ENCODE measurements around the gene DDAH2.

Gene DDAH2

DNA sequence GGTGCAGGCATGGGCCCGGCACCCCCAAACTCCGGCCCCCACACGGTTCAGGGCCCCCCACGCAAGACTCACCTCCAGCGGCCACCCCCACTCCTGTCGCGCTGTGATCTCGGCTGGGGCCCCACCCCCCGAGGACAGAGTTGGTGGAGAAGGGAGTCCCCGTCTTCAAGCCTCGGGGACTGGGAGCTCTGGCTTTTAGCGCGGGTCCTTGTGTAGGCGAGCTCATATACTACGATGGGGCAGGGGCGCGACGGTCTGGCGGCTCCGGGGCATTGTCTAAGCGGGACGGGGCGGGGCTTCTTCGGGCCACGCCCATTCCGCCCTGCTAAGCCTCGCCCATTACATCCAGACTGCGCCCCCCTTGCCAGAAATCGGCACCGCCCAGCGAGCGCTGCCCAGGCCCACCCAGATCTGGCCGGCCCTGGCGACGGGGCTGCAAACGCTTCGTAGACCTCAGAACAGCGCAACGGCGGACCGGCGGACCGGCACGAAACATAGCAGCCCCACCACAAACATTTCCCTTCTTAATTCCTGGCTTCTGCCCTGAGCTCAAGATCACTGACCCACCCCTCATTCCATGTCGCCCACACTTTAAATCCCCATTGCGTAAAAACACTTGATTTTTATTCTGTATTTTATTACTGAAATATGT lies 1.0 kb upstream of the DDAH2 start:
- no peak for DNase-seq

DNA sequence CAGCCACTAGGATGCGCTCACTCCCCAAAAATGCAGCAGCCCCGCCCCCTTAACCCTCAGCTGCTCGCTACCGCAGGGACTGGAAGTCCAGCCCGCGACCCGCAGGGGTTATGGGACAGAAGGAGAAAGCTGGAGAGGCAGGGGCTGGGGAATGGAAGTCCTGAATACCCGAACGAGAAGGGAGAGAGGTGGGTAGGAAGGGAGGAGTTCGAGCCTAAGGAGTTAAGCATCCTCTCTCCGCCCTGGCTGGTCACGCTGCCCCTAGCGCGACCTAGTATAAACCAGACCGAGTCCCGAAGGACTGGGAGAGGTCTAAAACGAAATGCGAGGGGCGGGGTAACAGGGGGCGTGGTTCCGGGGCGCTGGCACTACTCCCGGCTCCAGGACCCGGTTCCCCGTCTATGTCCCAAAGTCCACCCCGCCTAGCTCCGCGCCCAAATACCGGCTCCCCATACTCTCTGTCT lies 448 bp upstream of the DDAH2 start:
- DNase-seq = peak; percentile 63

DNA sequence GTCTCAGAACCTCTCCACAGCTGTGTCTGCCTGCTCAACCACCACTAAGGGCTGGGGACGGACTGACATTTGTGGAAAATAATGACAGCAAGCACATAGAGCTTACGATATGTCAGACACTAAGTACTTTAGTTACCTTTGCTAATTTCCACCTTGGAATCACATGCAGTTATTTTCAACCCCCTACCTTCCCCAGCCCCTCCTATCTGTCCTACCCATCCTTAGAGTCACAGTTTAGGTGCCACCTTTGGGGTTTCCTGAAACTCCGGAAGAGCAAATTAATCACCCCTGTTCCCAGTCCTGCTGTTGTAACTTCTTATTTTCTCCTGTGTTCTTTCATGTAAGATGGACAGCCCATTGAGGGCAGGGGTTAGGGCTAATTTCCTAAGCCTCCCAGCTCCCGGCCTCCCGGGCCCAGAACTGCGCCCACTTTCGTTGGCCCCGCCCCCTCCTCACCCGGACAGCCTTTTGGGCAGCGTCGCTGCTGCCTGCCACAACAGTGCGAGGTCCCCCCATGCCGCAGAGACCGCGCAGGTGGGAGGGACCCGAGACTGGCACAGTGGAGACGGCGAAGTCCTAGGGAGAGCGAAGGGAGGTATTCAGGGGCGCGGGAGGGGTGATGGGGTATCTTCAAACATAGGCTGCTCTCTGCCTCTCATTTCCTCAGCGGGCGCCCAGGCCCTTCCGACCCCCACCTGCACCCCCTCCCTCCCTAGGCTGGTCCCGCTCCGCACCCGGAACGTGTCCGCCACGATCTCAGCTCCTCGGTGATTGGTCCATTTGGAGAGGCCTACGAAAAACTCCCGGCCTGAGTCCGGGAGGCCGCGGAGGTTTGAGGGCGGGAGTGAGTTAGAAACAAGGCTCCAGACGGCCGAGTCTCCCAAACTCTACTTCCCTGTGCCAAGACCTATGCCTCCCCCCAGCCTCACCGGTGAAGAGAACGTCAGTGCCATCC lies 1.1 kb downstream of the DDAH2 start:
- DNase-seq = no peak

DNA sequence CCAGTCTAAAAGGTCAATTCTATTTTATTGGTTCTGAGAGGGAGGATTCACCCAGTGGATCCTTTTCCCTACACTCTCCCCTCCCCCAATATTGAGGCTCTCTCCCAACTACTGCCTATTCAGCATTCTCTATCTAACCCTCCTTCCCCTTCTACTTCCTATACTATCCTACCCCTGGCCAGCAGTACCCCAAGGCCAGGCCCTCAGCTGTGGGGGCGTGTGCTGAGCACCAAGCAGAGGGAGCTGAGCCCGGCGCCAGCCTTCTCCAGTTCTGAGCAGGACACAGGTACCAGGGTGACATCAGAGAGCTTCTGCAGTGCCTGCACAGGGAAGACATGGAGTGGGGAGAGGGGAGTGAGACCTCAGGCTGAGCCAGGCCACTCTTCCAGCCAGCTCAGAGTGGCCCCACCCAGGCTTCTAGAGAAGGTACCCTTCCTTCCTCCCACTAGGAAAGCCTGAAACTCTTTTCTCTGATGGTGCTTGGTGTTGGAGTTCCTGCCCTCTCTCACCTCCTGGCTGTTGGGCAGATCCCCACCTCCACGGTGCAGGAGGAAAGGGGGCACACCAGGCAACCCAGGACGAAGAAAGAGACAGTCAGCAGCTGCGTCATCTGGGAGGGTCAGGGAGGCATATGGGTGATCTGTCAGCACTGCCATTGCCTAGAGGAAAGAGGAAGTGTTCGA lies 1.9 kb downstream of the DDAH2 start:
- no peak for DNase-seq

DNA sequence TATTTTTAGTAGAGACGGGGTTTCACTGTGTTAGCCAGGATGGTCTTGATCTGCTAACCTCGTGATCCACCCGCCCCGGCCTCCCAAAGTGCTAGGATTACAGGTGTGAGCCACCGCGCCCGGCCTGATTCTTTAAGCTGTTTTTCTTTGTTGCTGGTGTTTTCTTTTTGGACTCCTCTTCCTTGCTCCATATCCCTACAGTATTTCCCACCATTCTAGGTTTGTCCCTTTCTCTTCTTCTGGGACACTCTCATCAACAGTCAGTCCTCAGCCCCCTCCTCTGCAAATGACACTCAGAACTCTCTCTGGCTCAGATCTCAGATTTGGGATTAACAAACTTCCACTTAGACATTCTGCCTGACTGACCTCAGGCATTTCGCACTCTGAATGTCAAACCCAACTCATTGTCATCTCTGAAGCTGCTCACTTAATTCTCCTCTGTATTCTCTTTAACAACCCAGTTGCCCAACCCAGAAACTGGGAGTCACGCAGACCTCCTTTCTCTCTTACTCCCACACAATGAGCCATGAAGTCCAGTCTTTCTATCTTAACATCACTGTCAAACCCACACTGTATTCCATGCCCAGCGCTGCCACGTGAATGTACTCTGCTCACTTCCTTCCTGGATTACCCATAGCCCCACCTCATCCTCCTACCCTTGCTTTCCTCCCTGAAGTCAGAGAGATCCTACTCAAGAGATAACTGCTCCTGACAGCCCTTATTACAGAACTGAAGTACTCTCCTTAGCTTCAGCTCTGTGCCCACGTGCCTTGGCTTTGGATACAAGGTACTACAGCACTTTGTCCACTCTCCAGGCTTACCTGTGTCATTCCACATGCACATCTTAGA lies 3.4 kb downstream of the DDAH2 start:
- no peak for DNase-seq

DNA sequence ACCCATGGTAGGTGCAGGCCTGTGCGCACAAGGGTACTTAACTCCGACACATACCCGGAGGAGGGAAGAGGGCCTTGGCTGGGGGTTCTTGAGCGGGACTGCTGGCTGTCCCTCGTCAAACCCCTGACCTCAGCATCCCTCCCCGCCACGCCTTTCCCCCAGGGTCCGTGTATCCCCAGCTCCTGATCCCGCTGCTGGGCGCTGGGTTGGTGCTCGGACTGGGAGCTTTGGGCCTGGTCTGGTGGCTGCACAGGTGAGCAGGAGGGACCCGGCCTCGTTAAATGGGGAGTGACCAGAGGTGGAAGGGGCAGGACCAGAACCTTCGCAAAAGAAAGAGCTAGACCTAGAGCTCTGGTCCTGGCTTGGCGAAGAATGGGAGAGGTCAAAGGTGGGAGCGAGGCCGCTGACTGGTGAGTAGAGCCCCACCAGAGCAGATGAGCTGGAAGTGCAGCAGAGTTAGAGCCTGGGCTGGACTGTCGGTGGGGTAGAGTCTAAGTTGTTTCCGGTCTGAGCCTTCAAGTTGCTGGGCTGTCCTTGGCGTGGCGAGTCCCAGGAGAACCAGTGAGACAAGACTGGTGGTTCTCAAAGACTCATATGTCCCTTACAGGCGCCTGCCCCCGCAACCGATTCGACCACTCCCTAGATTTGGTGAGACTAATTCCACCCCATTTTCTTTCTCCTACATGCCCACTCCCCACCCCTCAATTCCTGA lies 5.0 kb downstream of the DDAH2 start:
- DNase-seq = no peak

DNA sequence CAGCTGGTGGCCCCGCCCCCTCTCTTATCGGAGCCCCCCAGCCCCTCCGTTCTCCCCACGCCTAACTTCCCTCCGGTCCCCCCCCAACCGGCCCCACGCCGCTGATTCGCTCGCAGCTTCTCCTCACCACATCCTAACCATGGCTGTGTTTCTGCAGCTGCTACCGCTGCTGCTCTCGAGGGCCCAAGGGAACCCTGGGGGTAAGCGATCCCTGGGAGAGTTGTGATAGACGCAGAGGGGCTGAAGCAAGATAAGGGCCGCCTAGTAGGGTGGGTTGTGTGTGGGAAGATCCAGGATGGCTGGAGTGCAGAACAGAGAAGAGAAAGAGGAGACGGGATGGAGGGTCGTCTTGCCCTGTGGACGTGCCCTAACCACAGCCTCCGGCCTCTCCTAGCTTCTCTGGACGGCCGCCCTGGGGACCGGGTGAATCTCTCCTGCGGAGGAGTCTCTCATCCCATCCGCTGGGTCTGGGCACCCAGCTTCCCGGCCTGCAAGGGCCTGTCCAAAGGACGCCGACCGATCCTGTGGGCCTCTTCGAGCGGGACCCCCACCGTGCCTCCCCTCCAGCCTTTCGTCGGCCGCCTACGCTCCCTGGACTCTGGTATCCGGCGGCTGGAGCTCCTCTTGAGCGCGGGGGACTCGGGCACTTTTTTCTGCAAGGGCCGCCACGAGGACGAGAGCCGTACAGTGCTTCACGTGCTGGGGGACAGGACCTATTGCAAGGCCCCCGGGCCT lies 5.7 kb downstream of the DDAH2 start, which contains the start of gene MPIG6B:
MPIG6B (plus strand) TSS at position 129 of the 735 bp plus-strand sequence; CDS start at position 140, 11 bp downstream.
- DNase-seq = no peak

DNA sequence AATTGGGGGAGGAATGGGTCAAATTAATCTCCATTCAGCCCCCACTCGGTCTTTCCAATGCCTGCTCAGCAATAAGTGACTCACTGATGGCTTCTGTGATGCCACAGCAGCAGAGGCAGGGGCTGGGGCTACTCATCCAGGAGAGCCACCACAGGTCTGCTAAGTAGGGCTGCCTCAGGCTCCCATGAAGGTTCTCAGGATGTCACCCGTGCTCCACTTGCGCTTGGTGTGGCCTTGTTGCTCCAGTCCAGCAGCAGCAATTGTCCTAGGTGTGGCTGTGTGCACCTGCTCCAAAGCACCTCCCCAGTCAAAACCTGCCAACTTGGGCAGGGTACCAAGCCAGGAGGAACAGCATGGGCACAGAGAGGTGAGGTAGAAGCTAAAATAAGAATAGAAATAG lies 6.9 kb downstream of the DDAH2 start:
- no peak for DNase-seq

DNA sequence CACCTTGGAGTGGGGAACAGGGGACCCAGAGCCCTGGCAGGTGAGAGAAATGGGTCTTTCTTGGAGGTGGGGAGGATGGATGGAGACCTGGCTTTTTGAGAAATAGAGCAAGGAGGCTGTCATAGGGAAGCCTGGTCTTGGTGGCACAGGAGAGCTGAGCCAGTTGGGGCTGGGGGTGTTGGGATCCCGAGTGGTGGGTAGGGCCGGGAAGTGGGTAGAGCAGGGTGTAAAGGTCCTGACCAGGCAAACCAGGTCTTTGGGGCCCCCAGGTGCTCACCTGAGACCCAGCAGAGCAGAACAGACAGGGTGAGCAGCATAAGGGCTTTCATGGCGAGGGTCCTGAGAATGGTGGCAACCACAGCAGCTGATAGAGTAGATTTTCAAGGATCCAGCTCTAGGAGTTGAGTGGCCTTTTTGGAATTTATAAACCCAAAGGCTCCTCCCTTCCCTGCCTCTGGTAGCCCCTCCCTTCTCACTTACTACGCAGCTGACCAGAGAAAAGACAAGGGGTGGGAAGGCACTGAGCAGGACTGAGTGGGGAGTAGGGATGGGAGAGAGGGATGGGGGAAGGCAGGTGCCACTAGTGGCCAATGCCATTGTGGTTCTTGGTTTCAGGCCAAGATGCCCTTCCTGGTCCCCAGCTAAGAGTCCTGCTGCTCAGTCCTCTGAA lies 7.6 kb downstream of the DDAH2 start, which contains the start of gene LY6G6C:
LY6G6C (minus strand) TSS at position 396 of the 670 bp plus-strand sequence; CDS start at position 329, 67 bp downstream.
- no peak for DNase-seq

DNA sequence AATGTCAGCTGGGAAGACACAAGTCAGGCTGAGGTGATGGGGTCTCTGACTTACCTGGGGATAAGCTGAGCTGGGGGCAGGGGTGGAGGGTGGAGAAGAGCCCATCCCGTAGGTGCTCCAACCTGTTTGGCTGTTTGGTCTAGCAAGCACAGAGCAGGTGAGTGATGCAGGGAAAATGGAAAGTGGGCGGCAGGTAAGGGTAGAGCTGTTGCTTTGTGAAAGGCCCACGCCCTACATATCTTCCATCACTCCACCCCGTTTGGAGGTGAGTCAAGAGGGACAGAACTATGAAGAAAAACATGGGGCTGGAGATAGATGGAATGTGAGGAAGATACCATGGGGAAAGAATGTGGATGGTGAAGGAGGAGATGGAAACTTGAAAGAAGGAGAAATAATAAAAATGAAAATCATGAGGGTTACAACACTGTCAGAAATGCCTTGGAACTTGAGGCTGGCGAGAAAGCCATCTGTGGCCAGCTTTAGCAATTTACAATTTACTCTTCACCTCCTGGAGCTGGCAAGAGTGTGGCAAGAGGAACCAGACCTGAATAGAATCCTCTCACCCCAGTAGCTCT lies 8.8 kb downstream of the DDAH2 start:
- DNase-seq = no peak

DNA sequence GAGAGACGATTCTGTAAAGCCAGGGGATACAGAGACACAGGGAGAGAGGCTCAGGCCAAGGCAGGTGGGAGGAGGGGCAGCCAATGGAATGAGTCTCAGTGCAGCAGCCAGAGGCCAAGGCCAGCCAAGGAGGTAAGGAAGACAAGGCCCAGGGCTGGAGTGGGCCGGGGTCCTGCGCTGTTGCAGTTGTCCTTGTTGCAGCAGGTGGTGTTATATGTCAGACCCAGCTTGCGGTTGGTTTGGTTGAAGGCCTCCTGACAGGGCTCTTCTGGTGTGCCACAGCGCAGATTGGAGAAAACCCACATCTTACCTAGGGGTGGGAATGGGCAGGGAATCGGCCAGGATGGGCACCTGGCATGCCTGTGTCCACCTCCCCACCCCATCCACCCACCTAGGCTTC lies 10.1 kb downstream of the DDAH2 start:
- DNase-seq = no peak

DNA sequence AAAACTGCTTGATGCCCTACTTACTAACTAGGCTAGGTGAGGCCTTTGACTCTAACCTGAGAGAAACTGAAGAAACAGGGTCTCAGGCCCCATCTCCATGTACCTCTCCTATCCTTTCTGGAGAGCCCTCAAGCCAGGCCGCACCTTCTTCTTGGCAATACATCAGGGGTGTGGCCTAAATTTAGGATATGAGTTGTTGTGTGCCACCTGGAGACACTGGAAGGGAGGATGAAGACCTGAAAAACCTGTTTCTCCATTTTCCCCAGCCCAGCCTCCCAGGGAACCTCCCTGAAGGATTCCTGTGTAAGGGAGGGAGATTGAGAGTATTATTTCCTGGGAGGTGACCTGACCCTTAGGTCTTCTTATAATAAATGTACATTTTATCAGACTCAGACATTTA lies 10.8 kb downstream of the DDAH2 start:
- DNase-seq = peak; percentile 47

DNA sequence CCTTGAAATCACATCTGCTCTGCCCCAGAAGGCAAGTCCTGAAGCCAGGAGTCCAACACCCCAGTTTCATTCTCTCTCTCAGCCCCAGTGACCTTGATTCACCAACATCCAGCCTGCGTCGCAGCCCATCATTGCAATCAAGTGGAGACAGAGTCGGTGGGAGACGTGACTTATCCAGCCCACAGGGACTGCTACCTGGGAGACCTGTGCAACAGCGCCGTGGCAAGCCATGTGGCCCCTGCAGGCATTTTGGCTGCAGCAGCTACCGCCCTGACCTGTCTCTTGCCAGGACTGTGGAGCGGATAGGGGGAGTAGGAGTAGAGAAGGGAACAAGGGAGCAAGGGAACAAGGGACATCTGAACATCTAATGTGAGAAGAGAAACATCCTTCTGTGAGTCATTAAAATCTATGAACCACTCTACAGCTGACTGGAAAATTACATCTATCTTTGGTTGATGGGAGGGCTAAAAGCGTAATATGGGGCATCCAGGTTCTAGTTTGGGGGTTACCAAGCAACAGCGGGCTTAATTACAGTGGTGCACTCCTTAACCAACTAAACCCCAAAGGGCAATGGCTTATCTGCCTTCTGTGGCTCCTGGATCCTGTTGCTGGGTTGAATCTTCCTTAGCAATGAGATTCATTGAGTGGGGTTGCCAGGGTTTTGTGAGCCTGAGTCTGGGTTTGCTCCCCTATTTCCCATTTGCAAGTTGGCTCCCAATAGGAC lies 11.4 kb downstream of the DDAH2 start:
- no peak for DNase-seq

DNA sequence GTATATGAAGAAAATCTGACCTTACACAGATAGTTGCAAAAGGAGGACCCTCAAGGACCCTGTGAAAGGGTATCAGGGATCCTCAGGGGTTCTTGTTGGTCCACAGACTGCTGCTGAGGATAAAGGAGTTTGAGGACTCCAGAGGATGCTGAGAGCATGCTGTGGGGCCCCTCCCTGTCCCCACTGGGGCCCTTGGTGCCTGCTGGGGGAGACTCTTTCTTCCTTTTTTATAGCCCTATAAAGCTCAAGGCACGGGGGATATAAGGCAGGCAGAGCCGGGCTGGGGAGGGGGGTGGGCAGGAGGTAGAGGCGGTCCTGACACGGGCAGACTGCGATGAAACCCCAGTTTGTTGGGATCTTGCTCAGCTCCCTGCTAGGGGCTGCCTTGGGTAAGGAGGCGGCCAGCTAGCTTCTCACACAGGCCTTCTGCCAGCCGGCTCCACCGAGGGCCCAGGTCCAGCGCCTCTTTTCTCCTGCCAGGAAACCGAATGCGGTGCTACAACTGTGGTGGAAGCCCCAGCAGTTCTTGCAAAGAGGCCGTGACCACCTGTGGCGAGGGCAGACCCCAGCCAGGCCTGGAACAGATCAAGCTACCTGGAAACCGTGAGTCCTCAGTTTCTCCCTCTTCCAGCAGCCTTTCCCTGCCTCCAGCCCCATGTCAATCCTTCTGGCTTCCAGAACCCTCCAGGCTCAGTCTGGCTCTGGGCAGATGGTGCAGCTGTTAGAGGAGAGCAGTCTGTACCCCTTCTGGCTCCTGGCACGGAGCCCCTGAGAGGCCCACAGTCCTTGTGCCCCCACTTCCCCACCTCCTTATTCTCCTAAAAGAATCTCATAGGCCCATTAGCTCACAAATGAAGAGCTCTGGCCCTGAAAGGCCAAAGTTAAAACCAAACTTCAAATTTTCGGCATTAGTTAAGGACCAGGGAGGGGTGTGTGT lies 13.8 kb downstream of the DDAH2 start, which contains the start of gene LY6G6D:
LY6G6D (plus strand) TSS at position 327 of the 937 bp plus-strand sequence; CDS start at position 335, 8 bp downstream.
- no peak for DNase-seq

DNA sequence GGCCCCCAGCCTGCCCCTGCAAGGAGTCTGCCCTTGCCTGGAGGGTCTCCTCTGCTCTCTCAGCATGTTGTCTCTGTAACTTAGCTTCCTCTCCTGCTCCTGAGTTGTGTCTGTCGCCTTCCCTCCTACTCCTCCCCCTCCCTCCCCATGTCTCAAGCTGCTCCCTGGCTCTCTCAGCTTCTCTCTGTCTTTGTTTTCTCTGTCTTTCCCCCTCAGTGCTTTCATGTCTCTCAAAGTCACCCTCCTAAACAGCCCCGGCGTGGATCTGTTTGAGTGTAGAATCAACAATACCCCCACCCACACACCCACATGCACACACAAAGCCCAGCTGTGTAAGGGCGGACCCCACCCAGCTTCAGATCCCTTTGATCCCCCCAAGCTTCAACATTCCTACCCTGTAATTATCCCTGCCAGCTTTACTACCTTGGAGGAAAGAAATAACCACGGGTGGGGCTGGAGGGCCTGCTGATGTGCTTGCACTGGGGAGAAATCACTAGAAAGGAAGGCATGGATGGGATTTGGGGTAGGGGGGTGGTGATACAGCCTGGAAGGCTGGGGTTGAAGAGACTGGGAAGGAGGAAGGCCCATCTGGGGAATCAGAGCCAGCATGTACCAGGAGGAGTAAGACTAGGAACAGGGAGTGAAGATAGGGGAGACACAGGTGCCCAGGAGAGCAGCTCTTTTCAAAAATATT lies 15.0 kb downstream of the DDAH2 start:
- no peak for DNase-seq

DNA sequence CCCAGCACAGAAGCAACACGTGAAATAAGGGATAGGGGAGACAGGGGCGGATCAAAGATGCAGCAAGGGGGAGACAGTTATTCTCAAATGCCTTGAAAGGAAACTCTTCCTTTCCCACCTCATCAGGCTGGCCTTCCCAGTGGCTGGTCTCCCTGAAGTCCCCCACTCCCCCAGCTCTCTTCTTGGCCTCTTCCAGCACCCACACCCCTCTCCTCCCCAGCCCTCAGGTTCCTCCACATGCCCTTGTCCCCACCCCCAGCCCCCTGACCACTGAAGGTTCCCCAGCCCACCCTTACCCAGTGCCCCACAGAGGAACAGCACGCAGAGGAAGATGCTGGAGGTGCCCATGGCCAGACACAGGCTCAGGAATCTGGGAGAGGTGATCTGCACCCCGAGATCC lies 15.6 kb downstream of the DDAH2 start:
- no peak for DNase-seq

DNA sequence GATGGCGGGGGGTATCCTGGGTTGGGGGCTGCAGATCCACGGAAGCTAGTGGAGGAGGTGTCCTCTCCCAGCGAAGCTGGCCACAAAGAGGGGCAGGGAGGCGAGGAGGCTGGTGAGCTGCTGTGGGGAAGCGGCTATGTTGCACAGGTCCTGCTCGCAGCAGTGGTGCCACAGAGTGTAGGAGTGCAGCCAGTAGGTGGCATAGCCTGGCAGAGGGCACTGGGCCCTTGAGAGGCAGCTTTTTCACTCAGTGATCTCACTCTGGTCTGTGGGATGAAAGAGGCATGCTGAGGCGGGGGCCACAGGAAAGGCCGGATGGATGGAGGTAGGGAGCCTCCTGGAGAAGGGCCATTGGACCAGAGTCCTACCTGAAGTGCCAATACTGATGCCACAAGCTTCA lies 16.8 kb downstream of the DDAH2 start:
- DNase-seq = no peak

Measured in NCI-H2029 treated with DMSO at 0.1 percent for 48 hours (cell line).